H9 (cell line): ENCODE results near the gene MS4A10. TPM values are rescaled to one million over a fixed set of nuclear protein-coding genes. Genes with fewer than 3 reads are reported as not detected.

Source experiments
- DNase-seq: peaks from one replicate; pipeline ENCODE4 v3.0.0-alpha.2; 2017
- H2AFZ ChIP-seq: one replicate; pipeline ENCODE4 v1.6.1; 2013; ENCODE audit warnings: mild to moderate bottlenecking, low read length, control low read depth, moderate library complexity
- H2AK5ac ChIP-seq: 2 replicates; pipeline ENCODE4 v1.6.1; 2013; ENCODE audit warnings: low read length, control low read depth, mixed read lengths; ENCODE audit not compliant: insufficient read length
- H2BK120ac ChIP-seq: one replicate; pipeline ENCODE4 v1.6.1; 2013; ENCODE audit warnings: low read depth, mild to moderate bottlenecking, low read length, control low read depth, inconsistent platforms; ENCODE audit not compliant: poor library complexity, severe bottlenecking
- H2BK12ac ChIP-seq: 2 replicates; pipeline ENCODE4 v1.6.1; 2013; ENCODE audit warnings: low read length, control low read depth, mixed read lengths, low read depth; ENCODE audit not compliant: insufficient read length
- H2BK15ac ChIP-seq: 2 replicates; pipeline ENCODE4 v1.6.1; 2013; ENCODE audit warnings: low read depth, low read length, control low read depth
- H2BK20ac ChIP-seq: one replicate; pipeline ENCODE4 v1.6.1; 2013; ENCODE audit warnings: low read depth, mild to moderate bottlenecking, low read length, control low read depth, inconsistent platforms; ENCODE audit not compliant: poor library complexity, severe bottlenecking
- H2BK5ac ChIP-seq: 2 replicates; pipeline ENCODE4 v1.6.1; 2013; ENCODE audit warnings: low read length, control low read depth, mixed read lengths; ENCODE audit not compliant: insufficient read length
- H3K14ac ChIP-seq: 2 replicates; pipeline ENCODE4 v1.6.1; 2013; ENCODE audit warnings: low read length, control low read depth; ENCODE audit not compliant: insufficient read depth
- H3K18ac ChIP-seq: 2 replicates; pipeline ENCODE4 v1.6.1; 2013; ENCODE audit warnings: low read depth, mild to moderate bottlenecking, mixed read lengths, low read length, control low read depth; ENCODE audit not compliant: insufficient read length
- H3K23ac ChIP-seq: 2 replicates; pipeline ENCODE4 v1.6.1; 2013; ENCODE audit warnings: low read length, control low read depth, mixed read lengths, low read depth; ENCODE audit not compliant: insufficient read length
- H3K23me2 ChIP-seq: 2 replicates; pipeline ENCODE4 v1.6.1; 2013; ENCODE audit warnings: low read depth, mild to moderate bottlenecking, mixed read lengths, low read length, control low read depth; ENCODE audit not compliant: insufficient read length, poor library complexity, severe bottlenecking
- H3K27ac ChIP-seq: 2 replicates; pipeline ENCODE4 v1.5.1; 2013; ENCODE audit warnings: low read length, control low read depth, mixed read lengths, low read depth; ENCODE audit not compliant: insufficient read length
- H3K27me3 ChIP-seq: 2 replicates; pipeline ENCODE4 v1.6.1; 2013; ENCODE audit warnings: low read length, control low read depth, inconsistent platforms; ENCODE audit not compliant: insufficient read depth
- H3K4ac ChIP-seq: 2 replicates; pipeline ENCODE4 v1.6.1; 2013; ENCODE audit warnings: low read depth, mild to moderate bottlenecking, control low read depth, inconsistent platforms, low read length, moderate library complexity
- H3K4me1 ChIP-seq: 2 replicates; pipeline ENCODE4 v1.6.1; 2013; ENCODE audit warnings: low read length, control low read depth, inconsistent platforms; ENCODE audit not compliant: insufficient read depth
- H3K4me2 ChIP-seq: 2 replicates; pipeline ENCODE4 v1.6.1; 2013; ENCODE audit warnings: low read length, control low read depth, mixed read lengths; ENCODE audit not compliant: insufficient read length, insufficient read depth
- H3K56ac ChIP-seq: 2 replicates; pipeline ENCODE4 v1.6.1; 2013; ENCODE audit warnings: low read depth, mild to moderate bottlenecking, mixed read lengths, low read length, control low read depth; ENCODE audit not compliant: insufficient read length
- H3K79me1 ChIP-seq: 2 replicates; pipeline ENCODE4 v1.6.1; 2013; ENCODE audit warnings: low read depth, mild to moderate bottlenecking, moderate library complexity, low read length, control low read depth, inconsistent platforms; ENCODE audit not compliant: insufficient read depth, poor library complexity, severe bottlenecking
- H3K79me2 ChIP-seq: 2 replicates; pipeline ENCODE4 v1.6.1; 2013; ENCODE audit warnings: low read length, control low read depth, inconsistent platforms; ENCODE audit not compliant: insufficient read depth
- H3K9ac ChIP-seq: 2 replicates; pipeline ENCODE4 v1.6.1; 2013; ENCODE audit warnings: low read length, control low read depth, mixed read lengths; ENCODE audit not compliant: insufficient read length; ENCODE audit errors: extremely low read depth
- H3K9me3 ChIP-seq: one replicate; pipeline ENCODE4 v1.6.1; 2013; ENCODE audit warnings: low read depth, low read length, inconsistent platforms; ENCODE audit not compliant: control insufficient read depth
- H3T11ph ChIP-seq: one replicate; pipeline ENCODE4 v1.6.1; 2013; ENCODE audit warnings: mild to moderate bottlenecking, low read length, control low read depth, inconsistent platforms
- H4K20me1 ChIP-seq: one replicate; pipeline ENCODE4 v1.6.1; 2013; ENCODE audit not compliant: control insufficient read depth, insufficient read length, insufficient read depth
- H4K5ac ChIP-seq: 2 replicates; pipeline ENCODE4 v1.6.1; 2013; ENCODE audit warnings: low read depth, mild to moderate bottlenecking, mixed read lengths, low read length, control low read depth; ENCODE audit not compliant: insufficient read length
- H4K8ac ChIP-seq: replicated peaks from 2 replicates; pipeline ENCODE4 v1.6.1; 2013; ENCODE audit warnings: low read length, control low read depth, mixed read lengths, low read depth; ENCODE audit not compliant: insufficient read length
- H4K91ac ChIP-seq: 2 replicates; pipeline ENCODE4 v1.6.1; 2013; ENCODE audit warnings: low read depth, mild to moderate bottlenecking, moderate library complexity, mixed read lengths, low read length, control low read depth; ENCODE audit not compliant: insufficient read length
- H3K27ac Mint-ChIP-seq, 3 experiments: 2 replicates in 2 of 3; 3 replicates in 1 of 3; pipeline ENCODE4 v1.8.0; 2020 to 2021; ENCODE audit warnings: mixed read lengths in 3 of 3, mild to moderate bottlenecking in 1 of 3, moderate library complexity in 1 of 3
- H3K27me3 Mint-ChIP-seq: 2 replicates; pipeline ENCODE4 v1.8.0; 2021; ENCODE audit warnings: low read depth, mild to moderate bottlenecking, moderate library complexity, mixed read lengths
- H3K36me3 Mint-ChIP-seq, 3 experiments: 2 replicates in 2 of 3; 3 replicates in 1 of 3; pipeline ENCODE4 v1.8.0; 2020 to 2021; ENCODE audit warnings: low read depth in 3 of 3, mixed read lengths in 3 of 3; ENCODE audit not compliant: insufficient read depth in 1 of 3
- H3K4me1 Mint-ChIP-seq, 2 experiments: 2 replicates each; pipeline ENCODE4 v1.8.0; 2020; ENCODE audit warnings: mixed read lengths in 2 of 2
- H3K4me3 Mint-ChIP-seq, 2 experiments: 2 replicates in 1 of 2; 3 replicates in 1 of 2; pipeline ENCODE4 v1.8.0; 2020 to 2021; ENCODE audit warnings: mild to moderate bottlenecking in 2 of 2, mixed read lengths in 2 of 2, moderate library complexity in 1 of 2
- H3K9me3 Mint-ChIP-seq, 2 experiments: 2 replicates in 1 of 2; 3 replicates in 1 of 2; pipeline ENCODE4 v1.8.0; 2020; ENCODE audit warnings: mild to moderate bottlenecking in 2 of 2, mixed read lengths in 2 of 2, moderate library complexity in 1 of 2
- WGBS: extraction: QIAGEN DNeasy Blood & Tissue Kit; methylation state at CpG from one replicate; pipeline ENCODE4 v1.1.7; 2013; ENCODE audit warnings: missing lambda C conversion rate, low lambda C conversion rate, mixed read lengths; ENCODE audit not compliant: insufficient read length; ENCODE audit errors: extremely low coverage; 5-methylcytosine and 5-hydroxymethylcytosine counted together
- total RNA-seq: library from RNA; stranded (reverse); gene quantifications from 2 replicates; pipeline ENCODE4 v1.2.1, GENCODE V29; 2021
- TF ChIP-seq, protein P1 (sequence below): fragments of 200-600 bp; sonication (generic); conservative IDR thresholded peaks from 3 replicates; pipeline ENCODE4 v1.8.0; 2021; ENCODE audit warnings: antibody characterized with exemption, mild to moderate bottlenecking

Gene MS4A10
- total RNA-seq, 1 experiment from 2014 or later, result not detected

- H4K5ac ChIP-seq, result no peak overlapping the region
- H3K23me2 ChIP-seq, result no peaks in the 10 kb centered on the region
- no peak overlapping the region for H3T11ph ChIP-seq
- H2AFZ ChIP-seq, result no peak overlapping the region
- DNase-seq, result no peak
- no peak overlapping the region for H4K91ac ChIP-seq
- no peak overlapping the region for H3K14ac ChIP-seq
- no peak overlapping the region for H2BK5ac ChIP-seq
- H3K9me3 ChIP-seq, result no peaks in the 10 kb centered on the region
- H4K8ac ChIP-seq, result no peak overlapping the region
- H3K36me3 Mint-ChIP-seq, result peaks cover 0 to 8% (median 0%) of the 10 kb centered on the region in 3 experiments; a peak in 2 of 7 replicates
- no peaks in the 10 kb centered on the region for H4K20me1 ChIP-seq
- H3K18ac ChIP-seq, result no peak overlapping the region
- H3K23ac ChIP-seq, result no peak overlapping the region
- H3K9ac ChIP-seq, result no peak overlapping the region
- no peak overlapping the region for H2BK20ac ChIP-seq
- whole genome bisulfite sequencing, result no CpG with 5 or more reads among the region's 6 CpGs
- no peak overlapping the region for H2BK15ac ChIP-seq
- H2AK5ac ChIP-seq, result no peak overlapping the region
- TF ChIP-seq, protein P1, sequence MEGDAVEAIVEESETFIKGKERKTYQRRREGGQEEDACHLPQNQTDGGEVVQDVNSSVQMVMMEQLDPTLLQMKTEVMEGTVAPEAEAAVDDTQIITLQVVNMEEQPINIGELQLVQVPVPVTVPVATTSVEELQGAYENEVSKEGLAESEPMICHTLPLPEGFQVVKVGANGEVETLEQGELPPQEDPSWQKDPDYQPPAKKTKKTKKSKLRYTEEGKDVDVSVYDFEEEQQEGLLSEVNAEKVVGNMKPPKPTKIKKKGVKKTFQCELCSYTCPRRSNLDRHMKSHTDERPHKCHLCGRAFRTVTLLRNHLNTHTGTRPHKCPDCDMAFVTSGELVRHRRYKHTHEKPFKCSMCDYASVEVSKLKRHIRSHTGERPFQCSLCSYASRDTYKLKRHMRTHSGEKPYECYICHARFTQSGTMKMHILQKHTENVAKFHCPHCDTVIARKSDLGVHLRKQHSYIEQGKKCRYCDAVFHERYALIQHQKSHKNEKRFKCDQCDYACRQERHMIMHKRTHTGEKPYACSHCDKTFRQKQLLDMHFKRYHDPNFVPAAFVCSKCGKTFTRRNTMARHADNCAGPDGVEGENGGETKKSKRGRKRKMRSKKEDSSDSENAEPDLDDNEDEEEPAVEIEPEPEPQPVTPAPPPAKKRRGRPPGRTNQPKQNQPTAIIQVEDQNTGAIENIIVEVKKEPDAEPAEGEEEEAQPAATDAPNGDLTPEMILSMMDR, result no peak
- no peaks in the 10 kb centered on the region for H3K79me2 ChIP-seq
- no peak overlapping the region for H3K27ac ChIP-seq
- no peak overlapping the region for H3K27ac Mint-ChIP-seq
- H3K9me3 Mint-ChIP-seq, result peaks cover 3 to 6% of the 10 kb centered on the region in 2 experiments; a peak in 3 of 5 replicates
- H2BK12ac ChIP-seq, result no peak overlapping the region
- peaks cover 10% of the 10 kb centered on the region for H3K27me3 Mint-ChIP-seq
- no peaks in the 10 kb centered on the region for H3K79me1 ChIP-seq
- H3K27me3 ChIP-seq, result no peaks in the 10 kb centered on the region; the same call in none of the 2 replicates
- H3K4me2 ChIP-seq, result no peak overlapping the region
- no peak overlapping the region for H3K56ac ChIP-seq
- no peak overlapping the region for H3K4me3 Mint-ChIP-seq
- peaks cover 0 to 3% of the 10 kb centered on the region in 2 experiments; a peak in 1 of 4 replicates for H3K4me1 Mint-ChIP-seq
- no peak overlapping the region for H2BK120ac ChIP-seq
- H3K4me1 ChIP-seq, result no peaks in the 10 kb centered on the region
- no peak overlapping the region for H3K4ac ChIP-seq
Observed at GRCh38 chr11:60754887-60755286, 30.2 kb upstream of the MS4A10 start.
